GM18517 (cell line): ENCODE data around the gene BIRC2.
"Not testable (repeated sequence)": the region's sequence is repeated elsewhere in the genome, so short reads cannot be mapped to it uniquely, and the experiment has no call there.

Experiments
- ATAC-seq: cut with Tn5 transposase; IDR thresholded peaks from one replicate; pipeline ENCODE4 v1.9.1; 2021; ENCODE audit warnings: mild to moderate bottlenecking, moderate library complexity; ENCODE audit not compliant: unreplicated experiment

Gene BIRC2

GRCh38 chr11:102374633-102375424 is 27.8 kb downstream of the BIRC2 start:
- ATAC-seq = not testable (repeated sequence)

- no peak for ATAC-seq
Observed at GRCh38 chr11:102375720-102376399, 28.8 kb downstream of the BIRC2 start.

- no peak for ATAC-seq
Observed at GRCh38 chr11:102377891-102378290, 30.9 kb downstream of the BIRC2 start.

- ATAC-seq = no peak
Observed at GRCh38 chr11:102378818-102379217, 31.8 kb downstream of the BIRC2 start.

GRCh38 chr11:102382384-102382783 is 35.4 kb downstream of the BIRC2 start:
- ATAC-seq = no peak

- no peak for ATAC-seq
Observed at GRCh38 chr11:102383839-102384238, 36.8 kb downstream of the BIRC2 start.

- ATAC-seq = no peak
Observed at GRCh38 chr11:102384419-102385079, 37.5 kb downstream of the BIRC2 start.

- ATAC-seq = no peak
Observed at GRCh38 chr11:102385085-102386007, 38.3 kb downstream of the BIRC2 start.

GRCh38 chr11:102386136-102386734 is 39.2 kb downstream of the BIRC2 start:
- ATAC-seq = no peak

- no peak for ATAC-seq
Observed at GRCh38 chr11:102387043-102387781, 40.2 kb downstream of the BIRC2 start.

- no peak for ATAC-seq
Observed at GRCh38 chr11:102389253-102389652, 42.2 kb downstream of the BIRC2 start.

GRCh38 chr11:102390667-102391465 is 43.9 kb downstream of the BIRC2 start:
- ATAC-seq = peak; percentile 85

GRCh38 chr11:102391549-102392237 is 44.7 kb downstream of the BIRC2 start:
- no peak for ATAC-seq

- ATAC-seq = no peak
Observed at GRCh38 chr11:102393272-102393730, 46.3 kb downstream of the BIRC2 start.

GRCh38 chr11:102395720-102396393 is 48.8 kb downstream of the BIRC2 start:
- ATAC-seq = no peak

GRCh38 chr11:102396708-102397563 is 49.9 kb downstream of the BIRC2 start:
- ATAC-seq = no peak

GRCh38 chr11:102398297-102398696 is 51.3 kb downstream of the BIRC2 start:
- ATAC-seq = no peak
